Hepatocyte (in vitro differentiated cells): Measurements from ENCODE around the gene LAMB3. TPM values are rescaled to one million over a fixed set of nuclear protein-coding genes. Genes with fewer than 3 reads are reported as not detected.

Experiments used
- DNase-seq: peaks from one replicate; pipeline ENCODE4 v3.0.0-alpha.2; 2016; ENCODE audit warnings: low spot score
- H2AFZ ChIP-seq: fragments of 200-600 bp; sonication (generic); 2 replicates; pipeline ENCODE4 v1.6.0; 2016; ENCODE audit warnings: antibody characterized with exemption, mild to moderate bottlenecking
- H3K27ac ChIP-seq: fragments of 200-600 bp; sonication (generic); 2 replicates; pipeline ENCODE4 v1.5.1; 2016; ENCODE audit warnings: mild to moderate bottlenecking
- H3K27me3 ChIP-seq: fragments of 200-600 bp; sonication (generic); 2 replicates; pipeline ENCODE4 v1.6.1; 2016
- H3K36me3 ChIP-seq: fragments of 200-600 bp; sonication (generic); replicated peaks from 2 replicates; pipeline ENCODE4 v1.5.1; 2016; ENCODE audit warnings: low read depth; ENCODE audit not compliant: insufficient read depth
- H3K4me1 ChIP-seq: fragments of 200-600 bp; sonication (generic); 2 replicates; pipeline ENCODE4 v1.5.1; 2016; ENCODE audit warnings: mild to moderate bottlenecking, moderate library complexity; ENCODE audit not compliant: insufficient read depth
- H3K4me2 ChIP-seq: fragments of 200-600 bp; sonication (generic); 2 replicates; pipeline ENCODE4 v1.6.0; 2016
- H3K4me3 ChIP-seq: fragments of 200-600 bp; sonication (generic); 2 replicates; pipeline ENCODE4 v1.5.1; 2016; ENCODE audit warnings: mild to moderate bottlenecking
- H3K79me2 ChIP-seq: fragments of 200-600 bp; sonication (generic); 2 replicates; pipeline ENCODE4 v1.6.0; 2017; ENCODE audit warnings: mild to moderate bottlenecking
- H3K9me2 ChIP-seq: fragments of 200-600 bp; sonication (generic); replicated peaks from 2 replicates; pipeline ENCODE4 v1.6.0; 2017; ENCODE audit warnings: mild to moderate bottlenecking; ENCODE audit not compliant: insufficient read depth
- H3K9me3 ChIP-seq: fragments of 200-600 bp; sonication (generic); 2 replicates; pipeline ENCODE4 v1.5.1; 2016; ENCODE audit warnings: low read depth, mild to moderate bottlenecking
- H4K20me1 ChIP-seq: fragments of 200-600 bp; sonication (generic); 2 replicates; pipeline ENCODE4 v1.6.0; 2016; ENCODE audit warnings: mild to moderate bottlenecking; ENCODE audit not compliant: insufficient read depth, poor library complexity, severe bottlenecking
- EZH2 ChIP-seq: fragments of 200-600 bp; sonication (generic); IDR thresholded peaks from 2 replicates; pipeline ENCODE4 v1.6.1; 2016; ENCODE audit warnings: antibody characterized with exemption, mild to moderate bottlenecking, borderline replicate concordance
- EZH2phosphoT487 ChIP-seq: fragments of 200-600 bp; sonication (generic); IDR thresholded peaks from one replicate; pipeline ENCODE4 v1.6.1; 2018; ENCODE audit warnings: antibody characterized with exemption, mild to moderate bottlenecking, low read depth, moderate library complexity; ENCODE audit not compliant: unreplicated experiment, severe bottlenecking
- WGBS: methylation state at CpG from one replicate; pipeline ENCODE4 v1.1.6; 2016; ENCODE audit warnings: low lambda C conversion rate; ENCODE audit errors: missing lambda C conversion rate; 5-methylcytosine and 5-hydroxymethylcytosine counted together
- polyA plus RNA-seq: library from polyadenylated mRNA; unstranded; fragments of >200 nt; fragmentation: Nextera tagmentation; extraction: Ambion mirVana; gene quantifications from 2 replicates; pipeline ENCODE4 v1.2.1, GENCODE V29; 2016
- total RNA-seq: library from RNA; depleted of rRNA; stranded (reverse); fragments of >200 nt; gene quantifications from 2 replicates; pipeline ENCODE4 v1.2.3, GENCODE V29; 2014
- TF ChIP-seq, protein P1 (sequence below): fragments of 200-600 bp; sonication (generic); IDR thresholded peaks from 2 replicates; pipeline ENCODE4 v1.5.1; 2016; ENCODE audit warnings: antibody characterized with exemption, mild to moderate bottlenecking; ENCODE audit not compliant: poor library complexity

LAMB3 gene
- total and polyA plus RNA-seq, 2 experiments from 2014 or later = 55.9 to 76.9 TPM

DNA sequence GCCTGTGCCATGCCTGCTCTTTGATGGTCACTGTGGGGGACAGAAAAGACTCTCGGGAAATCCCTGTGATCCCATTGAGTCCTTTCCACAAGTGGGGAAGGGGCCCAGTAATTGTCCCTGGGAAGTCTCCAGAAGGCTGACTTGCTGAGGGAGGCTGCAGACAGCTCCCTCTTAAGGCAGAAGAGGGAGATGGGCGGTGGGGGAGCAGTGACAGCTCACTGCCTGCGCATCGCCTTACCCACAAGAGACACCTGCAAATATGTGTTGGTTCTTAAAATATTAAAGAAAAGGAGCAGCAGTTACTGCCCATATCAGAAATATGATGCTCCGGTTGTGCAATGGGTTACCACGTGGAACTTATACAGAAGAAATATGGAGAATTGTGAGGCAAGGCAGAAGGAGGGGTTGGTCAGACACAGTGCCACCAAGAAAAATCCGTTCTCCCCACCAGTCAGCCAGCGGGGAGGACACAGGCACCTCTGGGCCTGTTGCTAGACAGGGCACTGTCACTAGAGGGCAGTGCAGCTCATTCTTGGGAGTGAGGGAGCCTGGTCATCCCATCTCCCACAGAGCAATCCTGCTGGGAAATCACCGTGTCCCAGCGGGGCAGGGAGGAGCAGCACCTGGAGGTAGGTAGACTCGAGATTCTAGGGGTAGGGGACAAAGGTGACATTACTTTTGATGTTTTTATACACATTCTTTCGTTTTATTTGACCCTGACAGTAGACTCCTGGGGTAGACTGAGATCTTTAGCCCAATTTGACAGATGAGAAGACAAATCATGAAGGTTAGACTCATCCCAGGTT is 75.6 kb downstream of the LAMB3 start:
- H3K27ac ChIP-seq = no peak overlapping the region
- no peak overlapping the region for H3K4me3 ChIP-seq
- H4K20me1 ChIP-seq = no peaks in the 10 kb centered on the region
- peaks cover 30% of the 10 kb centered on the region for H3K27me3 ChIP-seq
- 15% methylated on average over 12 of the region's 12 CpGs for WGBS
- TF ChIP-seq EZH2 = no peak
- TF ChIP-seq, protein P1, sequence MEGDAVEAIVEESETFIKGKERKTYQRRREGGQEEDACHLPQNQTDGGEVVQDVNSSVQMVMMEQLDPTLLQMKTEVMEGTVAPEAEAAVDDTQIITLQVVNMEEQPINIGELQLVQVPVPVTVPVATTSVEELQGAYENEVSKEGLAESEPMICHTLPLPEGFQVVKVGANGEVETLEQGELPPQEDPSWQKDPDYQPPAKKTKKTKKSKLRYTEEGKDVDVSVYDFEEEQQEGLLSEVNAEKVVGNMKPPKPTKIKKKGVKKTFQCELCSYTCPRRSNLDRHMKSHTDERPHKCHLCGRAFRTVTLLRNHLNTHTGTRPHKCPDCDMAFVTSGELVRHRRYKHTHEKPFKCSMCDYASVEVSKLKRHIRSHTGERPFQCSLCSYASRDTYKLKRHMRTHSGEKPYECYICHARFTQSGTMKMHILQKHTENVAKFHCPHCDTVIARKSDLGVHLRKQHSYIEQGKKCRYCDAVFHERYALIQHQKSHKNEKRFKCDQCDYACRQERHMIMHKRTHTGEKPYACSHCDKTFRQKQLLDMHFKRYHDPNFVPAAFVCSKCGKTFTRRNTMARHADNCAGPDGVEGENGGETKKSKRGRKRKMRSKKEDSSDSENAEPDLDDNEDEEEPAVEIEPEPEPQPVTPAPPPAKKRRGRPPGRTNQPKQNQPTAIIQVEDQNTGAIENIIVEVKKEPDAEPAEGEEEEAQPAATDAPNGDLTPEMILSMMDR = peak; percentile 92
- DNase-seq = peak; percentile 90
- no peaks in the 10 kb centered on the region for H3K9me3 ChIP-seq
- no peaks in the 10 kb centered on the region for H3K36me3 ChIP-seq
- no peaks in the 10 kb centered on the region for H3K79me2 ChIP-seq
- no peak overlapping the region for H3K4me2 ChIP-seq
- no peaks in the 10 kb centered on the region for H3K4me1 ChIP-seq
- H3K9me2 ChIP-seq = no peaks in the 10 kb centered on the region
- no peak overlapping the region for H2AFZ ChIP-seq

DNA sequence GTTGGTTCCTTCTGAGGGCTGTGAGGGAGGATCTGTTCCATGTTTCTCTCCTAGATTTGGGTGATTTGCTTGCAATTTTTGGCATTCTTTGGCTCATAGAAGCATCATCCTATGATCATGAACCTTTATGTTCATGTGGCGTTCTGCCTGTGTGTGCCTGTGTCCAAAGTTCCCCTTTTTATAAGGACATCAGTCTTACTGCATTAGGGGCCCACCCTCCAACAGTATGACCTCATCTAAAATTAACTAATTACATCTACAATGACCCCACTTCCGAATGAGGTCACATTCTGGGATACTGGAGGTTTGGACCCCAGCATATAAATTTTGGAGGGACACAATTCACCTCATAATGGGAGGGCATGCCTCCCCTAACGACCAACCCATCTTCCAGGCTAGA is 81.5 kb downstream of the LAMB3 start:
- WGBS = 89% methylated on average over 3 of the region's 3 CpGs

DNA sequence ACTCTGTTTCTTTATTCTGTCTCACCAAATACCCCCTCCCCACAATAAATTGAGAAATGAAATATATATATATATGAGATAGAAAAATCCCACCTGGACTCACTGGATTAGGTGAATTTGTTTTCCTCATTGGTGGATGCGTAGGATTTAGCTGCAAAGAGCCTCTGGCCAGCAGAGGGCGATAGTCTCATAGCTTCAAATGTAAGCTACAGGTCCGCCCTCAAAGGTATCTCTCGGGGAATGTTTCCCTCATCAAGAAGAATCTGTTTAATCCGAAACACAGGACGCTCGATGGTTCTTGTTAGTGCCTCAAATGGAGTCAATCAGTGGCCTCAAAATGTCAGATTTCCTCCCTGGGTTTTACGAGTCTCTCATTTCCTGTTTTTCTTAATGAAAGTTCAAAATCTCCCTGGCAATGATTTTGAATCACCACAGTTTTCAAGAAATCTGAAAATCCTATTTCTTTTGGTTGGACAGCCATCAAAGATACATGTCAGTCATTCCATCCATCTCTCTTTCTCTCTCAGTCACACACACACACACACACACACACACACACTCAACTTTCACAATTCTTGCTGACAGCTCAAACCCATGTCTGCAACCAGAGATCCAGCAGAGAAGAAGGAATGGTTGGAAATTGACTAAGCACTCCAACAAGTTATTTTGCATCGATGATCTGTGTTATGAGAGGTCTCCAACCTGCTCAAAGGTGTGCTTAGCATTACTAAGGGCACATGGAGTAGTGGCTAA is 82.6 kb downstream of the LAMB3 start:
- TF ChIP-seq, protein P1 = peak; percentile 93
- no peak for TF ChIP-seq EZH2phosphoT487
- Histone ChIP-seq H3K4me2 (peak overlapping the region; percentile 55), H3K27me3 (peaks cover 16% of the 10 kb centered on the region), H3K79me2 (no peaks in the 10 kb centered on the region), H2AFZ (no peak overlapping the region), H3K9me3 (no peaks in the 10 kb centered on the region), H3K27ac (no peak overlapping the region), H4K20me1 (no peaks in the 10 kb centered on the region), H3K4me3 (no peak overlapping the region), H3K4me1 (no peaks in the 10 kb centered on the region), H3K36me3 (no peaks in the 10 kb centered on the region), H3K9me2 (no peaks in the 10 kb centered on the region)
- DNase-seq = peak; percentile 93
- 13% methylated on average over 9 of the region's 9 CpGs for WGBS

More for the DNA sequence above, 81.5 kb downstream of the LAMB3 start:
- Histone ChIP-seq H3K79me2 (no peaks in the 10 kb centered on the region), H3K4me3 (no peak overlapping the region), H3K4me1 (no peaks in the 10 kb centered on the region), H3K9me2 (no peaks in the 10 kb centered on the region), H3K27ac (no peak overlapping the region), H3K36me3 (no peaks in the 10 kb centered on the region), H3K4me2 (no peak overlapping the region), H2AFZ (no peak overlapping the region), H3K9me3 (no peaks in the 10 kb centered on the region), H3K27me3 (peaks cover 27% of the 10 kb centered on the region), H4K20me1 (no peaks in the 10 kb centered on the region)
- TF ChIP-seq EZH2phosphoT487 (no peak), EZH2 (no peak)
- TF ChIP-seq, protein P1 = no peak
- no peak for DNase-seq
